T-helper 2 cell treated with Interferon-gamma antibody and Interleukin-4, amounts not matched to agents 5 μg/mL and 100 μg/mL, for 36 hours (primary cell): Measurements from ENCODE around the gene DNM1L.

Experiments
- DNase-seq: peaks from one replicate; pipeline ENCODE4 v3.0.0; 2021; ENCODE audit warnings: low spot score
- H3K27ac Mint-ChIP-seq: one replicate; pipeline ENCODE4 v1.8.0; 2021; ENCODE audit warnings: mild to moderate bottlenecking, mixed read lengths
- H3K27me3 Mint-ChIP-seq: one replicate; pipeline ENCODE4 v1.8.0; 2021; ENCODE audit warnings: low read depth, mixed read lengths
- H3K36me3 Mint-ChIP-seq: one replicate; pipeline ENCODE4 v1.8.0; 2021; ENCODE audit warnings: low read depth, mixed read lengths
- H3K4me1 Mint-ChIP-seq: one replicate; pipeline ENCODE4 v1.8.0; 2021; ENCODE audit warnings: low read depth, mixed read lengths
- H3K4me3 Mint-ChIP-seq: one replicate; pipeline ENCODE4 v1.8.0; 2022; ENCODE audit warnings: mild to moderate bottlenecking, moderate library complexity, mixed read lengths
- H3K9me3 Mint-ChIP-seq: one replicate; pipeline ENCODE4 v1.8.0; 2021; ENCODE audit warnings: mixed read lengths

The DNM1L gene

DNA sequence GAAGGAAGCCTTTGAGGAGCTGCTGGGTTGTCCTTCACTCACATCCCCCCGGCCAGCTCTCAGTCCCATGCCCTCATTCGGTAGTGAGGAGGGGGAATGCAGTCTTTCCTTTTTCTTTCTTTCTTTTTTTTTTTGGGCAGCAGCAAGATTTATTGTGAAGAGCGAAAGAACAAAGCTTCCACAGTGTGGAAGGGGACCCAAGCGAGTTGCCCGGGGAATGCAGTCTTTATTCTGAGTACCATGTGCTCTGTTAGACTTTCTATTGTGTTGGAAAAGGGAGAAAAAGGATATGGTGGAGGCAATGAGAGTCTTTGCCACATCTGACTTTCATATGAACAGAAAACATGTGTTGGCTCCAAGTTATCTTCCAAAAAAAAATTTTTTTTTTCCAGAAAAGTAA lies 106.5 kb downstream of the DNM1L start:
- H3K9me3 Mint-ChIP-seq, result no peaks in the 10 kb centered on the region
- no peak overlapping the region for H3K4me3 Mint-ChIP-seq
- H3K27ac Mint-ChIP-seq, result no peak overlapping the region
- no peaks in the 10 kb centered on the region for H3K27me3 Mint-ChIP-seq
- no peaks in the 10 kb centered on the region for H3K4me1 Mint-ChIP-seq
- H3K36me3 Mint-ChIP-seq, result no peaks in the 10 kb centered on the region
- no peak for DNase-seq

DNA sequence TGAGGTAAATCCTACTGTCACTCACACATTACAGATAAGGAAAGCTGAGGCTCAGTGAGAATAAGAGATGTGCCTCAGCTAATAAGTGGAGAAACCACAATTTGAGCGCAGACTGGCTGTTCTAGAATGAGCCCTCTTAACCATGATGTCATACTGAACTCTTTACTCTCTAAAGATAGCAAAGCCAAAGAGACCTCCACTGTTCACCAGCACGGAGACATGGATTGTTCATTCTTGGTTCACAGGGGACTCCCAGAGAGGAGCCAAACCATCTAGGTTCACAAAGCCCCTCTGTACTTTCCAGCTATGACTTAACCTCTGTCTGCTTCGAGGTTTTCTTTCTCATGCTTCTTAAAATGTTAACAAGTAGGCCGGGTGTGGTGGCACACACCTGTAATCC lies 109.3 kb downstream of the DNM1L start:
- no peak overlapping the region for H3K27ac Mint-ChIP-seq
- H3K36me3 Mint-ChIP-seq, result no peaks in the 10 kb centered on the region
- H3K4me3 Mint-ChIP-seq, result no peak overlapping the region
- no peaks in the 10 kb centered on the region for H3K4me1 Mint-ChIP-seq
- no peaks in the 10 kb centered on the region for H3K9me3 Mint-ChIP-seq
- no peak for DNase-seq
- no peaks in the 10 kb centered on the region for H3K27me3 Mint-ChIP-seq

DNA sequence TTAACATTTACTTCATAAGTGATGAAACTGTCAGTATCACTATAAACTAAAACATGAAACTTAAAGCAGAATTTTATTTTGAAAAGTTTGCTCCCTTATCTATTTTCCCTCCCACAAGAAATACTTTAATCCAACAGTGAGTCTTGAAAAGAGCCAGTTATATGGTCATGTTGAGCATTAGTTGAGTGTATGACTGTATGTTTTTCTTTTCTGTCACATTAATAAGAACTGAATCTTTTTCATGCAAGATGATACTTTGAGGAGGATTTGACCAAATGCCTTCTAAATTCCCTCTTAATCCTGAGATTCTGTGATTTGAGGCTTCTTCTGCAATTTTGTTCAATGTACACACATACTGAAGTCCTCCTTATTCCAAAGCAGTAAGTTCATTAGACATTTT lies 110.3 kb downstream of the DNM1L start:
- no peak for DNase-seq
- H3K4me3 Mint-ChIP-seq, result no peak overlapping the region
- no peak overlapping the region for H3K27ac Mint-ChIP-seq
- H3K4me1 Mint-ChIP-seq, result no peaks in the 10 kb centered on the region
- no peaks in the 10 kb centered on the region for H3K27me3 Mint-ChIP-seq
- H3K36me3 Mint-ChIP-seq, result no peaks in the 10 kb centered on the region
- no peaks in the 10 kb centered on the region for H3K9me3 Mint-ChIP-seq

DNA sequence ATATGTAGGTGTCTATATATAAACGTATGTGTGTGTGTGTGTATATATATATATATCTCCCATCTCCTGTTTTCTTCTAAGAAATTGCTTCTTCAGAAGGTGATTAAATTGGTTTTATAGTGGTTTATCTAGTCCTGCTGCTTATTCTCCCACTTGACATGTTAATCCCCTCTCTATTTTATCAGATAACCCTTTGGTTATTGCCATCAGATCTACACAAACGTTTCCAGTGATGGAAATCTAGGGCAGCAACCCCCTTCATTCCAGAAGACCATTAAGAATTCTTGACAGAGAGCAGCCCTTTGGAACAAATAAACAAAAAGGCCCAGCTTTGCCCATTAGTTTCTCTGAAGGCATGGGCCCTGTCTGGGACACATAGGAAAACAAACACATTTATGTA lies 110.8 kb downstream of the DNM1L start:
- Mint-ChIP-seq H3K27me3 (no peaks in the 10 kb centered on the region), H3K27ac (no peak overlapping the region), H3K36me3 (no peaks in the 10 kb centered on the region), H3K9me3 (no peaks in the 10 kb centered on the region), H3K4me1 (no peaks in the 10 kb centered on the region), H3K4me3 (no peak overlapping the region)
- DNase-seq, result no peak

DNA sequence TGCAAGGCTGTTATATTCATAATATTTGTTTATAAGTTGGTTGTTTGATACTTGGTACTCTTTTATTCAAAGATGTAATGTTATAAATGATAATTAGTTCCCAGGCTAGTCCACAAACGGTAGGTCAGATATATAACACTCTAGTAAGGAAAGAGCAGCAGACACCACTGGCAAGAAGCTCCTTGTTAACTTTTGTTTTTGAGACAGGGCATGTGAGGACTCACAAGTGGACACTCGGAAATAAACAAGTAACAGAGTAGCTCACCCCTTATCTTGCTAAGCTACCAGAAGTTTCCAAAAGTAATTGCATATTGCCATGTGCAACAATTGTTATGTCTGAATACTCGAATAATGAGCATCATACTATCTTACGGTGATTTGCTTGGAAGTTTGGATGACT lies 115.2 kb downstream of the DNM1L start:
- Mint-ChIP-seq H3K9me3 (no peaks in the 10 kb centered on the region), H3K4me3 (no peak overlapping the region), H3K27ac (no peak overlapping the region), H3K27me3 (no peaks in the 10 kb centered on the region), H3K36me3 (no peaks in the 10 kb centered on the region), H3K4me1 (no peaks in the 10 kb centered on the region)
- DNase-seq, result no peak
